ENCODE data around the gene STARD13.

The STARD13 gene

DNA sequence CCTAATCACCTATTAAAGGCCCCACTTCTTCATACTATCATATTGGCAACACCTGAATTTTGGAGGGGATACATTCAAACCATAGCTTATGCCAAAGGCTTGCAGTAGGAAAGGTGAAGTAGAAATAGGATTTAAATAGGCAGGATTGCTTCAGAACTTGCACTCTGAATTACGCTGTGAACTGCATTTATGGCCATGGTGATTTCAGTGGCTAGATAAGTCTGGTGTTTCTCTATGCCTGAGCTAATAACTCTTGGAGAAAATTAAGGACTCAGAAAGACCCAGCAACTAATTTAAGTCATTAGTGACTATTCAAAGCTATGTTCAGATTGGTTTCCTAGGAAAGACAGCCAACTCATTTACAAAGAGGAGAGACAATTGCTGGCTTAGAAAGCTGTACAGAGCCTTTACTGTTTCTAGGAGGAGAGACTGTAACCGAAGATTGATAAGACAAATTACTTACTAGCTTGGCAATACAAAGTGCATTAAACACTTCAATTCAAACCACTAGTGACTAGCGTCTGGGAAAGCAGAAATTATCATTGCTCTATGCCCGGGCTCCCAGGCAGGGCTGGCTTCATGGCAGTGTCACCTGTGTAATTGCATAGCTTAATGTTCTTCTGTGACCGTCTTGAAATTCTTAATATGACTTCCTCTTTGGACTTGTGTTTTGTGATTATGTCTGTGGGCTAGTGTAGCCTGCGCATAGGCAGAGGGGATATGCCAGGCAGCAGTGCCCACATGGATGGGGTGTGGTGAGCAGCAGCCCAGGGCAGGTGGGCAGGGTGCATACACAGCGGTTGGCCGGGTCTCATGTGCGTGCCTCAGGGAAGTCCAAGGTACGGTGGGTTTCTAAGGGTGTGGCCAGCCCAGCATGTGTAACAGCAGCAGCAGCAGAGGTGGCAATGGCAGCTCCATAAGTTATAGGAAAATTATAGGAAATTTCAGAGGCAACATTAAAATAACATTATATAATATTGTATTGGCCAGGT is 209.3 kb downstream of the STARD13 start:
- no peaks in the 10 kb centered on the region for H3K36me3 Mint-ChIP-seq
- peaks cover 33% of the 10 kb centered on the region for H3K27me3 Mint-ChIP-seq
- H3K4me3 Mint-ChIP-seq, result no peak overlapping the region
- ATAC-seq, result no peak
- H3K9me3 Mint-ChIP-seq, result no peaks in the 10 kb centered on the region
- H3K27ac Mint-ChIP-seq, result no peak overlapping the region
- H3K4me1 Mint-ChIP-seq, result peaks cover 9% of the 10 kb centered on the region

DNA sequence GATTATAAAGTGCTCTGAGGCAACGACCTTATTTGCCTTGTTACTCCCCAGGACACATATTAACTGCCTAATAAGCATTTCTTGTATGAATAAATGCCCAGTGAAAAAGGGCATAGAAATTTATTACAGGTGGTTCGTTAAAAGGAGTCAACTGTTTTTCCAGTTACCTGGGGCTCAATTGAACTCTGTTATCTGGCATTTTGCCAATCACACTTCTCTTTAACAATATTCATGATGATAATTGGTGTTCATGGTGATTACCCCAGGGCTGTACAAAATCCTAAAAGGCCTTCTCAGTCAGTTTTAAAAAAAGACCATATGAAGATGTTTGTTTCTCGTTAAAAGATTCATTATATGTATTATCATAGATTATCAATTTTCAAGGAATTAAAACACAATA is 212.2 kb downstream of the STARD13 start:
- Mint-ChIP-seq H3K4me1 (no peaks in the 10 kb centered on the region), H3K36me3 (no peaks in the 10 kb centered on the region), H3K27ac (no peak overlapping the region), H3K9me3 (no peaks in the 10 kb centered on the region), H3K27me3 (peaks cover 10% of the 10 kb centered on the region), H3K4me3 (no peak overlapping the region)
- no peak for ATAC-seq

DNA sequence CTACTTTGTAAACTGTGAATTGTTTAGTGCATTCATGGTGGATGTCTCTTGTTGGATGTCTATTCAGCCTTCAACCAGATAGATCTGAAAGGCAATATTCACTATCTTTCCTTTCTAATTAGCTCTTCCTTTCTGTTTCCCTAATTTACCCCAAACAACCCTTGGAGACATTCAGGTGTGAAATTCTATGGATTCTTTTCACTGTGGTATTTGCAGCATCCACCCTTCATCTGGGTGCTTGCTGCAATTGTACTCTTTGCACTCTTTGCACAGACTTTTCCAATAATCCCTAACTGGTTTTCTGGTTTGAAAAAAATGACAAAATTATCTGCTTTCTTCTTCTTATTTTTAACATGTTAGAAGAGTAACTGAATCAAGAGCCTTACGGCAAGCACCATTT is 212.8 kb downstream of the STARD13 start:
- ATAC-seq, result no peak
- Mint-ChIP-seq H3K4me3 (no peak overlapping the region), H3K36me3 (no peaks in the 10 kb centered on the region), H3K4me1 (no peaks in the 10 kb centered on the region), H3K9me3 (no peaks in the 10 kb centered on the region), H3K27ac (no peak overlapping the region), H3K27me3 (peaks cover 10% of the 10 kb centered on the region)

DNA sequence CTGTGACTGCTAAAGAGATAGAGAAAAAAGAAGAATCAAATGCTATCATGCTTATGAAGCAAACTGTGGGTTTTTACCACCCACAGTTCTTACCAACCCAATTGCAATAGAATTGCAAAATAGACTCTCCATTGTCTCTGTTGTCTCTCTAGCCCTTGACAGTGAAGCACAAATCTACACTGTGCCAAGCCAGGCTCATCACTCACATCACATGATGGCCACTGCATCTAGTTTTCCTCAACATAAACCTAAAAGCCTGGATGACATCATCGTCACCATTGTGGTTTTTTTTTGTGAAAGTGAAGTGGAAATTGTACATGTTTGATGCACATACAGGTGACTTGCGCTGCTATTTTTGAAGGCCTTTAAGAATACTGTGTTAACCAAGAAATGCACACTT is 213.3 kb downstream of the STARD13 start:
- Mint-ChIP-seq H3K27me3 (peaks cover 10% of the 10 kb centered on the region), H3K9me3 (no peaks in the 10 kb centered on the region), H3K27ac (no peak overlapping the region), H3K4me1 (no peaks in the 10 kb centered on the region), H3K36me3 (no peaks in the 10 kb centered on the region), H3K4me3 (no peak overlapping the region)
- ATAC-seq, result no peak

DNA sequence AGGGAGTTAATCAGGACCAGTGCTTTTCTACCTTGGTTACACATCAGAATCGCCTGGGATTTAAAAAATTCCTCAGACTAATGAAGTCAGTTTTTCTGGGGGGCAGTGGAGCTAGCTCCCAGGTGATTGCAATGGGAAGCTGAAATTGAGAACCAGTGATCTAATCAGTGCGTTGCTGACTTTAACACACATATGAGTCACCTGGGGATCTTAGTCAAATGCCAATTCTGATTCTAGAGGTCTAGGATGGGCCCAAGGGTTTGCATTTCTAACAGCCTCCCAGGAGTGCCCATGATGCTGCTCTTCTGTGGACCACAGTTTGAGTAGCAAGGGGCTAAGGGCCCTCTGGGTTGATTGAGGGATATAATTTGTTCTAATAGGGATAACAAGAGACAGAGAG is 214.8 kb downstream of the STARD13 start:
- no peaks in the 10 kb centered on the region for H3K9me3 Mint-ChIP-seq
- no peaks in the 10 kb centered on the region for H3K27me3 Mint-ChIP-seq

DNA sequence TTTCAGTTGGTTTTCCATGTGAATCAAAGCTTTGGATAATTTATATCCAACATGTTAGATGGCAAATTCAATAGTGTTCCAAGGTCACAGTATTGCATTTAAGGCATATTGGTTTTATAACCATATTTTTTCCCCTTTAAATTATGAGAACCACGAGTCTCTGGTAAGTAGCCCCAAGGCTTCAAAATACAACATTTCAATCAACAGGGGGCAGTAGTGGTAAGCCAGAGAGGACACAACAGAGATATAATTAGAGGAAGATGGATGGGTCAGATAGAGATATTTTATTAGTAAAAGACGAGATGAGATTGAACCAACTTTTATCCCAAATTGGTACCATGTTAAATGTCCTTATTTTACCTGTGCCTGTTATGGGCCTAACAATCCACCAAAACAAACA is 216.2 kb downstream of the STARD13 start:
- H3K36me3 Mint-ChIP-seq, result no peaks in the 10 kb centered on the region

More for the DNA sequence above, 214.8 kb downstream of the STARD13 start:
- Mint-ChIP-seq H3K4me1 (no peaks in the 10 kb centered on the region), H3K36me3 (no peaks in the 10 kb centered on the region), H3K27ac (no peak overlapping the region), H3K4me3 (no peak overlapping the region)
- ATAC-seq, result no peak

DNA sequence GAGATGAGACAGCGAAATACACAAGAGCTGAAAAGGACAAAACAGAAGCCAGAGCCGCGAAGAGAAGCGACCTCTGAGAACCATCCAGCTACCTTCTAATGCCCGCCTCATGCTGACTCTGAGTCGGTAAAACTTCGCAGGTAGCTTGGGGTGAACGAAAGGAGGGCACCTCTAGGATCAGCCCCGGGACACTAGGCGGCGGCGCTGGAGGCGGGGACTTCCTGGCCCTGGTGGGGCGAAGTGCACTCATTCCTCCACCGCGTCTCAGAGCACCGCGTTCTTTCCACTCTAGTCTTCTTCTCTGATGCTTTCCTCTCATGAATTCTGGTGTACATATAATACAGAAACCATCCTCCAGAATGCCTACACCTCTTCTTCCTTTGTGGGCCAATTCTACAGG is 219.2 kb downstream of the STARD13 start:
- H3K4me3 Mint-ChIP-seq, result no peak overlapping the region
- no peaks in the 10 kb centered on the region for H3K27me3 Mint-ChIP-seq
- H3K4me1 Mint-ChIP-seq, result no peaks in the 10 kb centered on the region
- ATAC-seq, result no peak
- H3K9me3 Mint-ChIP-seq, result no peaks in the 10 kb centered on the region
- H3K27ac Mint-ChIP-seq, result no peak overlapping the region
- no peaks in the 10 kb centered on the region for H3K36me3 Mint-ChIP-seq

More for the DNA sequence above, 216.2 kb downstream of the STARD13 start:
- ATAC-seq, result no peak
- Mint-ChIP-seq H3K27ac (no peak overlapping the region), H3K9me3 (no peaks in the 10 kb centered on the region), H3K4me1 (no peaks in the 10 kb centered on the region), H3K27me3 (no peaks in the 10 kb centered on the region), H3K4me3 (no peak overlapping the region)

DNA sequence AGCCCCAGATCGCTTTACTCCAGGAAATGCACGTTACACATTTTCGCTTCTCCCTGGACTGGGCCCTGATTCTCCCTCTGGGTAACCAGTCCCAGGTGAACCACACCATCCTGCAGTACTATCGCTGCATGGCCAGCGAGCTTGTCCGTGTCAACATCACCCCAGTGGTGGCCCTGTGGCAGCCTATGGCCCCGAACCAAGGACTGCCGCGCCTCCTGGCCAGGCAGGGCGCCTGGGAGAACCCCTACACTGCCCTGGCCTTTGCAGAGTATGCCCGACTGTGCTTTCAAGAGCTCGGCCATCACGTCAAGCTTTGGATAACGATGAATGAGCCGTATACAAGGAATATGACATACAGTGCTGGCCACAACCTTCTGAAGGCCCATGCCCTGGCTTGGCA is 224.7 kb downstream of the STARD13 start:
- Mint-ChIP-seq H3K36me3 (no peaks in the 10 kb centered on the region), H3K27me3 (peaks cover 8% of the 10 kb centered on the region), H3K4me1 (no peaks in the 10 kb centered on the region), H3K4me3 (no peak overlapping the region), H3K27ac (no peak overlapping the region), H3K9me3 (no peaks in the 10 kb centered on the region)
- no peak for ATAC-seq

DNA sequence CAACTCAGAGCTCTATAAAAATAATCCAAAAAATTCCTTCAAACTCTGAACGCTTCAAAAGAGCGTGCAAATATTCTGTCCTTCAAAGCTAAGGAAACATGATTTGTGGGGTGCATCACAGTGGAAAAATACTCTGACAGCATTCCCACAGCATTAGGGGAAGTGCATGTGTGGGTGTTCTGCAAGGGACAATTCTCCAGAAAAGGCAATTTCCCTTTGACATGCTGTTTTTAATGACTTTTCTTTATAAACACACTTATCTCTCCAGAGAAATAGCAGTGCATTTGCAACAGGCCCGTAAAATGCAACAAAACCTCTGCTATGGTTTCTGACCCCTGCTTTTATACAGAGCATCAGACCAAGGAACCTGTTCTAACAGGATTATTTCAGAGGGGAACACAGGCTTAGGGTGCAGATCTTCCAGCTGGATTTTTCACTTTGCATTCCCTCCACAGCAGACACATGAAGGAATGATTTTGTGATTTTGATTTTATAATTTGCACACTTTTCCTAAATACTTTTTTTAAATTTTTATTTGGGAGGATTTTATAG is 226.7 kb downstream of the STARD13 start:
- Mint-ChIP-seq H3K27me3 (peaks cover 8% of the 10 kb centered on the region), H3K36me3 (no peaks in the 10 kb centered on the region), H3K4me3 (no peak overlapping the region), H3K9me3 (no peaks in the 10 kb centered on the region), H3K27ac (no peak overlapping the region), H3K4me1 (no peaks in the 10 kb centered on the region)
- ATAC-seq, result no peak

DNA sequence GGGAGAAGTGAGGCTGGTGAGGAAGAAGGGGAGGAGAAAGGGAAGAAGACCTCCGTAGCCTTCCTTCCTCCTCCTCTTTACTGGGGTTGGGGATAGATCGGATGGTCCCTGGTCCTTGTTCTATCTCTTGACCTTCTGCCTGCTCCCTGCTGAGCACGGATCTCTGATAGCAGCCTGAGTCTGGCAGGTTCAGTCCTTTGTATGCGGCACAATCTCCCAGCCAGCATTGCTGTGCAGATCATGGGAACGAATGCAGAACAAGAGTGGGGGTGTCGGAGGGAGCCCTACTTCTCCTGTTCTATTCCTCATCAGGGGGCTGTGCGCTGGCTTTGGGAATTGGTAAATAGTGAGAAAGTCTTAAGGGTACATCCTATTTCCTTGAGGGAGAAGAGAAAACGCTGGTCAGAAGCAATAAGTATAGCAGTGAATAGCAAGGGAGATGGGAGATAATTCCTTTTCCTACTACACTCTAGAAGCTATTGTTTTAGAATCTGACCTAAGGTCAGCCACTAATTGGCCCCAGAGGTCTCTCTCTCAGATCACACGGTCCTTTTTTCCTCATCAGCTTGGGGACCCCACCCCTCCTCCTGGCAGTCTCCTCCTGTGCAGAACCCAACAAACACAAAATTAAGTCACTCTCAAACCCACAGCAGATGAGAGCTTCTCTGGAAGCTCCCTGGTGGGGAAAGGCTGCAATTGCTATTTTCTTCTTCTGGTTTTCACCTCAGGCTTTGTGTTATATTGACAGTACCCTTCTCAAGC is 228.4 kb downstream of the STARD13 start:
- no peaks in the 10 kb centered on the region for H3K36me3 Mint-ChIP-seq
- no peaks in the 10 kb centered on the region for H3K9me3 Mint-ChIP-seq
- H3K27ac Mint-ChIP-seq, result no peak overlapping the region
- peak; percentile 27 for ATAC-seq
- H3K4me3 Mint-ChIP-seq, result no peak overlapping the region
- H3K27me3 Mint-ChIP-seq, result peaks cover 8% of the 10 kb centered on the region
- no peaks in the 10 kb centered on the region for H3K4me1 Mint-ChIP-seq

DNA sequence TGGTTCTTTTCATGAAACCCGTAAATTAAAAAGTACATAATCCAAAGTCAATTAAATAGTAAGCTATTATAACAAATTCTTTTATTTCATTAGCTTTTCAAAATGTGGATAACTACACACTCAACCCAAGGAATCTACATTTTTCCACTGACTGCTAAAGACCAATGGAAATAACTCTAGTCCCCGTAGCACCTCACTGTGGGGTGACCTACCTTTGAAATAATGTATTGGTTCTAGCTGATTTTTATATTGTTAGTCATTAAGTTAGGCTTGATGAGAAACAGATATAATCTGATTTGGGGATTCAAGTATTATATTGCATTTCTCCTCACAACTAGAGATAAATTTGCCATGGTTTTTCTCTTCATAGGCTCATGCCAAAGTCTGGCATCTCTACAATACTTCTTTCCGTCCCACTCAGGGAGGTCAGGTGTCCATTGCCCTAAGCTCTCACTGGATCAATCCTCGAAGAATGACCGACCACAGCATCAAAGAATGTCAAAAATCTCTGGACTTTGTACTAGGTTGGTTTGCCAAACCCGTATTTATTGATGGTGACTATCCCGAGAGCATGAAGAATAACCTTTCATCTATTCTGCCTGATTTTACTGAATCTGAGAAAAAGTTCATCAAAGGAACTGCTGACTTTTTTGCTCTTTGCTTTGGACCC is 232.0 kb downstream of the STARD13 start:
- H3K36me3 Mint-ChIP-seq, result no peaks in the 10 kb centered on the region
- H3K4me3 Mint-ChIP-seq, result no peak overlapping the region
- peaks cover 14% of the 10 kb centered on the region for H3K27me3 Mint-ChIP-seq
- ATAC-seq, result no peak
- H3K4me1 Mint-ChIP-seq, result no peaks in the 10 kb centered on the region
- no peak overlapping the region for H3K27ac Mint-ChIP-seq
- H3K9me3 Mint-ChIP-seq, result no peaks in the 10 kb centered on the region
